Thoracic aorta (tissue), 2 donors: ENCODE measurements around the gene ZNF280D. TPM values are rescaled to one million over a fixed set of nuclear protein-coding genes. Genes with fewer than 3 reads are reported as not detected.

ENCODE experiments used
- ATAC-seq: fragments of 150-250 bp; one replicate; pipeline ENCODE4 v1.8.0; 2017; ENCODE audit warnings: low read depth; ENCODE audit not compliant: insufficient number of reproducible peaks, low FRiP score
- DNase-seq: peaks from one replicate; pipeline ENCODE4 v3.0.0-alpha.2; 2020; ENCODE audit warnings: low spot score
- H3K27ac ChIP-seq, 2 donors: fragments of 200-600 bp; sonication (generic); 1 replicate in 1 of 2; 2 replicates in 1 of 2; pipeline ENCODE4 v1.5.1; 2016; ENCODE audit warnings: mild to moderate bottlenecking in 2 of 2, moderate library complexity in 2 of 2
- H3K27me3 ChIP-seq: fragments of 200-600 bp; sonication (generic); replicated peaks from 2 replicates; pipeline ENCODE4 v1.6.0; 2016; ENCODE audit warnings: mild to moderate bottlenecking; ENCODE audit not compliant: insufficient read depth
- H3K36me3 ChIP-seq: fragments of 200-600 bp; sonication (generic); one replicate; pipeline ENCODE4 v1.5.1; 2016
- H3K4me1 ChIP-seq, 2 donors: fragments of 200-600 bp; sonication (generic); 1 replicate in 1 of 2; 2 replicates in 1 of 2; pipeline versions ENCODE4 v1.5.1 to v1.6.0; 2016; ENCODE audit warnings: low read depth in 2 of 2, mild to moderate bottlenecking in 1 of 2; ENCODE audit not compliant: control insufficient read depth in 1 of 2
- H3K4me3 ChIP-seq: fragments of 200-600 bp; sonication (generic); 2 replicates; pipeline ENCODE4 v1.5.1; 2016; ENCODE audit warnings: mild to moderate bottlenecking
- H3K9me3 ChIP-seq: fragments of 200-600 bp; sonication (generic); 2 replicates; pipeline ENCODE4 v1.5.1; 2016
- CTCF ChIP-seq: fragments of 200-600 bp; sonication (generic); IDR thresholded peaks from one replicate; pipeline ENCODE4 v1.5.1; 2019; ENCODE audit warnings: antibody characterized with exemption
- total RNA-seq, 2 donors: library from RNA; depleted of rRNA; stranded (reverse); fragments of >200 nt; gene quantifications; one replicate each; pipeline versions ENCODE4 v1.1.0 to v1.2.3, GENCODE V29; 2016

ZNF280D gene
- total RNA-seq, 2 donors from 2014 or later, result 50.0 to 55.1 TPM

DNA sequence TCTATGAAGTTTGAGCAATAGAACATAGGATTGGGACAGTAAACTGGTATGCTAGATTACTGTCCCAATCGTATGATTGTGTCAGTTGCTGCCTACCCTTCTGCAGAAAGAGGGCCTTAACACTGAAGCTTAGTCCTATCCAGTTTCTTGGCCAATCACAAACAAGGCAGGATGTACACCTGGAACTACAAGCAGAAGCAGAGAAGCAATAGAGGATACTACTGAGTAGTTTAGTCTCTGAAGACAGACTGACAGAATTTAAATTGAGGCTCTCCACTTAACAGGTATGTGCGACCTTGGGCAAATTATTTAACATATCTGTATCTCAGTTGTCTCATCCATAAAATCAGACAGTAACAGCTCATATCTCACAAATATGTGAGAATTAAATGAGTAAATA, 85.0 kb downstream of the ZNF280D start:
- H3K9me3 ChIP-seq, result no peaks in the 10 kb centered on the region
- ATAC-seq, result no peak

DNA sequence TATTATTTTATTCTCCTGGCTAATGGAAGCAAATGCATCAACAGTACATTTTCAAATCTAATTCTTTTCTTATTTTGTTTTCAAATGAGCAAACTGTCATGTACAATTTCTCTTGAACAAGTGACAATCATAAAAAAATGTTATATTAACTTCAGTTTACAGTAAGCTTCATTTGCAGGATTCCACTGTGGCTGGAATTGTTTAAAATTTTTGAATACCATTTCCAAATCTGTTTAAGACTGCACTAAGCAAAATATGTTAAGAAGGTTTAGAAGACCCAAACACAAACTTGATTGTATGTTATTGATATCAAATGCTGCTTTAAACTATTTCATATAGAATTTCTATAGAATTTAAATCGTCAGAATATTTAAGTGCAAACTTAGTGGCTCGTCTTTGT, 92.8 kb downstream of the ZNF280D start:
- no peaks in the 10 kb centered on the region for H3K36me3 ChIP-seq
- DNase-seq (no peak), ATAC-seq (no peak)
- H3K4me3 ChIP-seq, result no peak overlapping the region
- H3K4me1 ChIP-seq, result no peaks in the 10 kb centered on the region
- no peaks in the 10 kb centered on the region for H3K9me3 ChIP-seq
- no peak overlapping the region for H3K27ac ChIP-seq
- no peak for TF ChIP-seq CTCF
- no peaks in the 10 kb centered on the region for H3K27me3 ChIP-seq

More for the DNA sequence above, 85.0 kb downstream of the ZNF280D start:
- Histone ChIP-seq H3K4me3 (no peak overlapping the region), H3K27me3 (no peaks in the 10 kb centered on the region), H3K27ac (no peak overlapping the region), H3K4me1 (peaks cover 6% of the 10 kb centered on the region in 2 donors), H3K36me3 (peaks cover 6% of the 10 kb centered on the region)
- no peak for TF ChIP-seq CTCF
- DNase-seq, result no peak

- no peak for TF ChIP-seq CTCF
- no peak overlapping the region for H3K4me3 ChIP-seq
- H3K36me3 ChIP-seq, result no peaks in the 10 kb centered on the region
- H3K27ac ChIP-seq, result no peak overlapping the region
- no peaks in the 10 kb centered on the region for H3K27me3 ChIP-seq
- no peaks in the 10 kb centered on the region for H3K4me1 ChIP-seq
- ATAC-seq (no peak), DNase-seq (no peak)
- no peaks in the 10 kb centered on the region for H3K9me3 ChIP-seq
Observed at GRCh38 chr15:56640127-56640526, 93.2 kb downstream of the ZNF280D start.

GRCh38 chr15:56639631-56640030, 93.7 kb downstream of the ZNF280D start:
- no peak for DNase-seq
- Histone ChIP-seq H3K4me3 (no peak overlapping the region), H3K27ac (no peak overlapping the region), H3K9me3 (no peaks in the 10 kb centered on the region), H3K27me3 (no peaks in the 10 kb centered on the region), H3K36me3 (no peaks in the 10 kb centered on the region), H3K4me1 (no peaks in the 10 kb centered on the region)
- no peak for TF ChIP-seq CTCF
- no peak for ATAC-seq

- Histone ChIP-seq H3K9me3 (no peaks in the 10 kb centered on the region), H3K4me3 (no peak overlapping the region), H3K4me1 (peaks cover 0 to 3% of the 10 kb centered on the region in 2 donors), H3K27me3 (no peaks in the 10 kb centered on the region), H3K36me3 (no peaks in the 10 kb centered on the region), H3K27ac (no peak overlapping the region)
- no peak for TF ChIP-seq CTCF
- ATAC-seq (no peak), DNase-seq (no peak)
Observed at GRCh38 chr15:56631765-56632164, 101.5 kb downstream of the ZNF280D start.
